Neuron (in vitro differentiated cells): ENCODE data around the gene PROK2.

ENCODE experiments used
- H2AFZ ChIP-seq: one replicate; pipeline ENCODE4 v1.6.1; 2013; ENCODE audit warnings: low read depth, mild to moderate bottlenecking, inconsistent platforms, low read length, moderate library complexity
- H3K27me3 ChIP-seq: one replicate; pipeline ENCODE4 v1.6.1; 2013; ENCODE audit warnings: low read length; ENCODE audit not compliant: insufficient read depth
- H3K36me3 ChIP-seq: one replicate; pipeline ENCODE4 v1.6.1; 2013; ENCODE audit warnings: low read length; ENCODE audit not compliant: insufficient read depth
- H3K4me1 ChIP-seq: one replicate; pipeline ENCODE4 v1.6.1; 2013; ENCODE audit warnings: low read length; ENCODE audit not compliant: insufficient read depth
- H3K4me3 ChIP-seq: 2 replicates; pipeline ENCODE4 v1.5.1; 2013; ENCODE audit warnings: mild to moderate bottlenecking, low read length, moderate library complexity
- H3K9me3 ChIP-seq: one replicate; pipeline ENCODE4 v1.6.1; 2013; ENCODE audit warnings: low read length

The PROK2 gene

GRCh38 chr3:71784914-71785531 lies at the start of gene PROK2:
Gene PROK2, minus strand, starts transcription at chr3:71785148. Its CDS starts 96 bp downstream, at chr3:71785052.
- Histone ChIP-seq H3K4me3 (no peak within 1 kb of the TSS), H2AFZ (no peak within 1 kb of the TSS), H3K4me1 (peaks cover 13% of the 10 kb centered on the region), H3K36me3 (no peaks in the 10 kb centered on the region), H3K9me3 (no peaks in the 10 kb centered on the region), H3K27me3 (peaks cover 73% of the 10 kb centered on the region)

- no peaks in the 10 kb centered on the region for H3K27me3 ChIP-seq
- H2AFZ ChIP-seq, result no peak overlapping the region
- no peaks in the 10 kb centered on the region for H3K36me3 ChIP-seq
- H3K4me3 ChIP-seq, result no peak overlapping the region
- no peaks in the 10 kb centered on the region for H3K4me1 ChIP-seq
- H3K9me3 ChIP-seq, result no peaks in the 10 kb centered on the region
Measured at GRCh38 chr3:71831599-71831998, 46.7 kb upstream of the PROK2 start.

- H3K27me3 ChIP-seq, result peaks cover 11% of the 10 kb centered on the region
Measured at GRCh38 chr3:71825551-71826283, 40.8 kb upstream of the PROK2 start.

GRCh38 chr3:71821116-71821515 lies 36.2 kb upstream of the PROK2 start:
- Histone ChIP-seq H3K36me3 (no peaks in the 10 kb centered on the region), H2AFZ (no peak overlapping the region), H3K4me3 (no peak overlapping the region), H3K9me3 (no peaks in the 10 kb centered on the region), H3K27me3 (peaks cover 11% of the 10 kb centered on the region), H3K4me1 (no peaks in the 10 kb centered on the region)

More at GRCh38 chr3:71825551-71826283, 40.8 kb upstream of the PROK2 start:
- H3K4me3 ChIP-seq, result no peak overlapping the region
- H2AFZ ChIP-seq, result no peak overlapping the region
- H3K36me3 ChIP-seq, result no peaks in the 10 kb centered on the region
- H3K9me3 ChIP-seq, result no peaks in the 10 kb centered on the region
- no peaks in the 10 kb centered on the region for H3K4me1 ChIP-seq

- Histone ChIP-seq H3K4me3 (no peak overlapping the region), H3K9me3 (no peaks in the 10 kb centered on the region), H3K36me3 (no peaks in the 10 kb centered on the region), H2AFZ (no peak overlapping the region), H3K4me1 (no peaks in the 10 kb centered on the region), H3K27me3 (peaks cover 10% of the 10 kb centered on the region)
Measured at GRCh38 chr3:71817262-71817661, 32.3 kb upstream of the PROK2 start.

- Histone ChIP-seq H3K9me3 (no peaks in the 10 kb centered on the region), H3K4me3 (no peak overlapping the region)
Measured at GRCh38 chr3:71816767-71817156, 31.8 kb upstream of the PROK2 start.

GRCh38 chr3:71815340-71816067 lies 30.6 kb upstream of the PROK2 start:
- no peaks in the 10 kb centered on the region for H3K9me3 ChIP-seq
- H2AFZ ChIP-seq, result no peak overlapping the region
- H3K36me3 ChIP-seq, result no peaks in the 10 kb centered on the region
- H3K4me1 ChIP-seq, result no peaks in the 10 kb centered on the region
- peaks cover 7% of the 10 kb centered on the region for H3K27me3 ChIP-seq
- no peak overlapping the region for H3K4me3 ChIP-seq

More at GRCh38 chr3:71816767-71817156, 31.8 kb upstream of the PROK2 start:
- Histone ChIP-seq H3K36me3 (no peaks in the 10 kb centered on the region), H2AFZ (no peak overlapping the region), H3K27me3 (peaks cover 13% of the 10 kb centered on the region), H3K4me1 (no peaks in the 10 kb centered on the region)

GRCh38 chr3:71813704-71814103 lies 28.8 kb upstream of the PROK2 start:
- Histone ChIP-seq H3K4me1 (no peaks in the 10 kb centered on the region), H3K36me3 (no peaks in the 10 kb centered on the region), H3K27me3 (peaks cover 7% of the 10 kb centered on the region), H2AFZ (no peak overlapping the region), H3K4me3 (no peak overlapping the region), H3K9me3 (no peaks in the 10 kb centered on the region)

- Histone ChIP-seq H3K27me3 (peaks cover 7% of the 10 kb centered on the region), H3K9me3 (no peaks in the 10 kb centered on the region), H3K4me3 (no peak overlapping the region), H3K4me1 (no peaks in the 10 kb centered on the region), H2AFZ (no peak overlapping the region), H3K36me3 (no peaks in the 10 kb centered on the region)
Measured at GRCh38 chr3:71813073-71813472, 28.1 kb upstream of the PROK2 start.

GRCh38 chr3:71810056-71810455 lies 25.1 kb upstream of the PROK2 start:
- no peaks in the 10 kb centered on the region for H3K4me1 ChIP-seq
- no peaks in the 10 kb centered on the region for H3K36me3 ChIP-seq
- peaks cover 3% of the 10 kb centered on the region for H3K27me3 ChIP-seq
- H3K9me3 ChIP-seq, result no peaks in the 10 kb centered on the region
- no peak overlapping the region for H3K4me3 ChIP-seq
- H2AFZ ChIP-seq, result no peak overlapping the region

- no peaks in the 10 kb centered on the region for H3K4me1 ChIP-seq
- H2AFZ ChIP-seq, result no peak overlapping the region
- H3K27me3 ChIP-seq, result peaks cover 3% of the 10 kb centered on the region
- no peaks in the 10 kb centered on the region for H3K36me3 ChIP-seq
- no peaks in the 10 kb centered on the region for H3K9me3 ChIP-seq
- no peak overlapping the region for H3K4me3 ChIP-seq
Measured at GRCh38 chr3:71809321-71810026, 24.5 kb upstream of the PROK2 start.

GRCh38 chr3:71806736-71807135 lies 21.8 kb upstream of the PROK2 start:
- Histone ChIP-seq H3K27me3 (peaks cover 2% of the 10 kb centered on the region), H3K36me3 (no peaks in the 10 kb centered on the region), H3K4me1 (no peaks in the 10 kb centered on the region), H3K9me3 (no peaks in the 10 kb centered on the region), H3K4me3 (no peak overlapping the region), H2AFZ (no peak overlapping the region)

- Histone ChIP-seq H3K4me1 (no peaks in the 10 kb centered on the region), H3K4me3 (no peak overlapping the region), H3K9me3 (no peaks in the 10 kb centered on the region), H3K36me3 (no peaks in the 10 kb centered on the region), H3K27me3 (peaks cover 2% of the 10 kb centered on the region), H2AFZ (no peak overlapping the region)
Measured at GRCh38 chr3:71805691-71806090, 20.7 kb upstream of the PROK2 start.
